SJCRH30 (cell line): ENCODE measurements around the gene PEX11G. TPM values are rescaled to one million over a fixed set of nuclear protein-coding genes. Genes with fewer than 3 reads are reported as not detected.

Experiments used
- DNase-seq, 2 experiments: peaks; one replicate each; pipeline ENCODE4 v3.0.0-alpha.2; 2015 to 2020
- H3K27ac ChIP-seq: fragments of 250-450 bp; sonication (Bioruptor Pico); 2 replicates; pipeline ENCODE4 v1.5.1; 2020; ENCODE audit warnings: mild to moderate bottlenecking, moderate library complexity
- H3K27me3 ChIP-seq: fragments of 250-450 bp; sonication (Bioruptor Pico); 2 replicates; pipeline ENCODE4 v1.5.1; 2020; ENCODE audit warnings: mild to moderate bottlenecking, moderate library complexity
- H3K36me3 ChIP-seq: fragments of 250-450 bp; sonication (Bioruptor Pico); 2 replicates; pipeline ENCODE4 v1.5.1; 2020; ENCODE audit warnings: mild to moderate bottlenecking, moderate library complexity
- H3K4me1 ChIP-seq: fragments of 250-450 bp; sonication (Bioruptor Pico); 2 replicates; pipeline ENCODE4 v1.5.1; 2020; ENCODE audit warnings: mild to moderate bottlenecking, moderate library complexity
- H3K4me3 ChIP-seq: fragments of 250-450 bp; sonication (Bioruptor Pico); 2 replicates; pipeline ENCODE4 v1.5.1; 2020; ENCODE audit warnings: mild to moderate bottlenecking, moderate library complexity
- H3K9me3 ChIP-seq: fragments of 250-450 bp; sonication (Bioruptor Pico); replicated peaks from 2 replicates; pipeline ENCODE4 v1.5.1; 2020; ENCODE audit warnings: mild to moderate bottlenecking, moderate library complexity
- total RNA-seq: library from RNA; depleted of rRNA; stranded (reverse); fragments of >200 nt; shearing (Covaris generic); gene quantifications from 2 replicates; pipeline ENCODE4 v1.2.3, GENCODE V29; 2014

The PEX11G gene
- total RNA-seq, 1 experiment from 2014 or later = not detected

DNA sequence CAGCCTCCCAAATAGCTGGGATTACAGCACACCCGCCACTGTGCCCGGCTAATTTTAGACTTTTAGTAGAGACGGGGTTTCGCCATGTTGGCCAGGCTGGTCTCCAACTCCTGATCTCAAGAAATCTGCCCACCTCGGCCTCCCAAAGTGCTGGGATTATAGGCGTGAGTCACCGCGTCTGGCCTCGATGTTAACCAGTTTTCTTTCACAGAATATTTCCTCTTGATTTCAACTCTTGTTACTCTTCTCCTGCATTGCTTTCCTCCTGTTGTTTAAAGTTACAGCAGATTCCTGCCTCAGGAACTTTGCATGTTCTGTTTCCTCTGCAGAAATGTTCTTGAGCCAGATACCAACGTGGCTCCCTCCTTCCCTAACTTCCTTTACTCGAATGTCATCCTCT is 3.7 kb upstream of the PEX11G start:
- Histone ChIP-seq H3K27me3 (no peaks in the 10 kb centered on the region), H3K36me3 (no peaks in the 10 kb centered on the region), H3K9me3 (no peaks in the 10 kb centered on the region), H3K27ac (no peak overlapping the region), H3K4me1 (no peaks in the 10 kb centered on the region), H3K4me3 (no peak overlapping the region)
- DNase-seq = no peak

DNA sequence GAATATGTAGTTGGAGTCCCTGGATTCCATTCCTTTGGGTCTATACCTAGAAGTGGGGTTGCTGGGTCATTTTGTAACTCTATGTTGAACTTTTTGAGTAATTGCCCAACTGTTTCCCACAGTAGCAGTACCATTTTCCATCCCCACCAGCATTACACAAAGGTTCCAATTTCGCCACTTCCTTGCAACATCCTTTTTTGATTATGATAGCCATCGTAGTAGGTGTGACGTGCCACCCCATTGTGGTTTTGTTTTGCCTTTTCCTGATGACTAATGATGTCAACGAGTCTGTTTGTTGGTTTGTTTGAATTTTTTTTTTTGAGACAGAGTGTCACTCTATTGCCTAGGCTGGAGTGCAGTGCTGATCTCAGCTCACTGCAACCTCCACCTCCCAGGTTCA is 3.3 kb upstream of the PEX11G start:
- H3K4me1 ChIP-seq = no peaks in the 10 kb centered on the region
- no peaks in the 10 kb centered on the region for H3K36me3 ChIP-seq
- no peaks in the 10 kb centered on the region for H3K27me3 ChIP-seq
- no peak overlapping the region for H3K4me3 ChIP-seq
- H3K27ac ChIP-seq = no peak overlapping the region
- DNase-seq = no peak
- H3K9me3 ChIP-seq = no peaks in the 10 kb centered on the region

DNA sequence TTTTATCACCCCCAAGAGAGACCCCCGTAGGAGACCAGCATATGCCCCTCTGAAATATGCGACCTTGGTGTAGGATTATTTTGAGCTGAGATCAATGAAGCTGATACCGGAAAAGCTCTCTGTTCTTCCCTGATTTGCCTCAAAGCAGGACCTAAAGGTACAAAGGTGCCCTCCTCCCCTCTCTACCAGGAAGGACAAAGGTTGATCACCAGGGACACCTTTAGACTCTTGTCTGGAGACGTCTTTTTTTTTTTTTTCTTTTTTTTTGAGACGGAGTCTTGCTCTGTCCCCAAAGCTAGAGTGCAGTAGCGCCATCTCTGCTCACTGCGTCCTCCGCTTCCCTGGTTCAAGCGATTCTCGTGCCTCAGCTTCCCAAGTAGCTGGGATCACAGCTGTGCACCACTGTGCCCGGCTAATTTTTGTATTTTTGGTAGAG is 792 bp upstream of the PEX11G start:
- Histone ChIP-seq H3K9me3 (no peaks in the 10 kb centered on the region), H3K27ac (no peak overlapping the region; the same call in 1 of the 2 replicates), H3K4me1 (no peaks in the 10 kb centered on the region), H3K4me3 (no peak overlapping the region), H3K36me3 (no peaks in the 10 kb centered on the region), H3K27me3 (no peaks in the 10 kb centered on the region)
- no peak for DNase-seq

DNA sequence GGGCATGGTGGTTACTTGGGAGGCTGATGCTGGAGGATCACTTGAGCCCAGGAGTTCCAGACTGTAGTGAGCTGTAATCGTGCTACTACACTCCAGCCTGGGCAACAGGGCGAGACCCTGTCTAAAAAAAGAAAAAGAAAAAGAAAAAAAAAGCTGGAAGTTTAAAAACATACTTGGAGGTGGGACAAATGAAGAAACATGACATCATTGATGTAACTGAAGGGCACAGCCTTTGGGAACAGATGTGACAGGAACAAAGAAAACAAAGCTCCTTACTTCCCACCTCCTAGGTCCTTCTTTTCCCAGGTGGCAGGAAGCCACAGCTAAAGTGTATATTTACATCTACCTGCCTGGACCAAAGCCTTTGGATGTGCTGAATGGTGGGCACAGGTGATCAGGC is 1.9 kb downstream of the PEX11G start:
- H3K4me3 ChIP-seq = no peak overlapping the region
- DNase-seq = no peak
- no peaks in the 10 kb centered on the region for H3K9me3 ChIP-seq
- no peaks in the 10 kb centered on the region for H3K27me3 ChIP-seq
- no peak overlapping the region for H3K27ac ChIP-seq
- H3K36me3 ChIP-seq = no peaks in the 10 kb centered on the region
- H3K4me1 ChIP-seq = no peaks in the 10 kb centered on the region

DNA sequence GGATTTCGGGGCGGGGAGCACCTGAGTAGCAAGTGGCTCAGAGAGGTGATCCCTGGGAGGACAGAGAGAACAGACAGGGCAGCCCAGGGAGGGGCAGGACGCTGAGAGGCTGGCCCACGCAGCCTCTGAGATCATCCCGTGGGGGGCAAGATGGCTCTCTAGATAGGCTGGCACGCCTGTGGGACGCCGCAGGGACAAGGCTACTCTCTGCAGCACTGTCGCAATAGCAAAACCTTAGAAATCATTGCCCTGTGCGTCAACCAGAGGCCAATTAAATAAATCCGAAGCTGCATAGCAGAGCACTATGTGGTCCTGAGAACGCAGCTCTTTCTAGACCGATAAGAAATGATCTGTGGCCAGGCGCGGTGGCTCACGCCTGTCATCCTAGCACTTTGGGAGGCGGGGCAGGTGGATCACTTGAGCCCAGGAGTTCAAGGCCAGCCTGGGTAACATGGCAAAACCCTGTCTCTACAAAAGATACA is 5.1 kb downstream of the PEX11G start:
- Histone ChIP-seq H3K27ac (no peak overlapping the region), H3K9me3 (no peaks in the 10 kb centered on the region), H3K4me1 (peaks cover 12% of the 10 kb centered on the region), H3K4me3 (no peak overlapping the region), H3K27me3 (no peaks in the 10 kb centered on the region), H3K36me3 (no peaks in the 10 kb centered on the region)
- DNase-seq = no peak

DNA sequence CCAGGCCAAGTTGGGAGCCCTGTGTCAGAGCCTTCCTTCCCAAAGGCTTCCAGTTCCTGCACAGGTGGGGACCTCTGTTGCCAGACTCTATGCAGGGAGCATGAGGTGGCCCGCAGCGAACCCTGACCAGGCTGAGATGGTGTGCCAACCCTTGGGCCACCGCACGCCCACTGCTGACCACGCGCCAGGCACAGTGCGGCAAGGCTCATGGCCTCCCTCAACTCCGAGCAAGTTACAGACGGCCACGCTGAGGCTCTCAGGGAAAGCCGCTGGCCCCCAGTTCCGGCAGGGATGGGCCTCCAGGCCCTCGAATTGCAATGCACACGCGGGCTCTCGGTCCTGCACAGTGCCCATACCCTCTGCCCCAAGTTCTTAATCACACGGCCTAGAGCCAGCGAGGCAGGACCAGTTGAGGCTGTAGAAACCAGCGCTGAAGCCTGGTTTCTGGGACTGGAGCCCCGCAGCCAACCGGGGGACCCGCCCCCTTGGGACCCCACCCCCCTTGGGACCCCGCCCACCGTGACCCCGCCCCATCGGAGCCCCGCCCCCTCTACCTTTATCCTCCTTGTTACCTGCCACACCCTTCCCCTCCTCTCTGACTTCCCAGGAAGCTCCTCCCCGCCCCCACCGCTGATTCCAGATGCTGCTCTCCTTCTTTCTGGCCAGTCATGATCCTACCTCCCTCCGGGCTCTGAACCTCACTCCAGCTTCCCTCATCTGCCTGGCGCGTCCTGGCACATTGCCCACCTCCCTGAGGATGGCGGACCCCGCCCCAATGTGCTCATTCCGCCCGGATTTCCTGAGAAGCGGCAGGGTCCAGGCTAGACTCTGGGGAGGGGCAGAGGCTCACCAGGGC is 6.0 kb downstream of the PEX11G start:
- Histone ChIP-seq H3K4me1 (peaks cover 12% of the 10 kb centered on the region), H3K36me3 (no peaks in the 10 kb centered on the region), H3K27ac (no peak overlapping the region), H3K27me3 (no peaks in the 10 kb centered on the region), H3K4me3 (no peak overlapping the region), H3K9me3 (no peaks in the 10 kb centered on the region)
- DNase-seq = peak in 1 of 2 experiments; percentile 32

DNA sequence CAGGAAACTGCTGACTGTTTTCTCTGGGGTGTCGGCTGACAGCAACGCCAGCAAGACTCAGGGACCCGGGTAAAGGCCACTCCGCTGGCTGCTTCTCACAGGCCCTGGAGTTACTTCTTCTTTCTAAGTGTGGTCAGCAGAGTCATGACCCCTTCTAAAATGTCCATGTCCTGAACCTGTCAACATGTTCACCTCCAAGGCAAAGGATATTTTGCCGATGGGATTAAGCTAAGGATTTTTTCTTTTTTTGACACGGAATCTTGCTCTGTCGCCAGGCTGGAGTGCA is 7.9 kb downstream of the PEX11G start:
- H3K27me3 ChIP-seq = no peaks in the 10 kb centered on the region
- H3K36me3 ChIP-seq = no peaks in the 10 kb centered on the region
- peaks cover 12% of the 10 kb centered on the region for H3K4me1 ChIP-seq
- no peak overlapping the region for H3K4me3 ChIP-seq
- no peaks in the 10 kb centered on the region for H3K9me3 ChIP-seq
- H3K27ac ChIP-seq = peak overlapping the region; percentile 30; the same call in 1 of the 2 replicates
- no peak for DNase-seq

DNA sequence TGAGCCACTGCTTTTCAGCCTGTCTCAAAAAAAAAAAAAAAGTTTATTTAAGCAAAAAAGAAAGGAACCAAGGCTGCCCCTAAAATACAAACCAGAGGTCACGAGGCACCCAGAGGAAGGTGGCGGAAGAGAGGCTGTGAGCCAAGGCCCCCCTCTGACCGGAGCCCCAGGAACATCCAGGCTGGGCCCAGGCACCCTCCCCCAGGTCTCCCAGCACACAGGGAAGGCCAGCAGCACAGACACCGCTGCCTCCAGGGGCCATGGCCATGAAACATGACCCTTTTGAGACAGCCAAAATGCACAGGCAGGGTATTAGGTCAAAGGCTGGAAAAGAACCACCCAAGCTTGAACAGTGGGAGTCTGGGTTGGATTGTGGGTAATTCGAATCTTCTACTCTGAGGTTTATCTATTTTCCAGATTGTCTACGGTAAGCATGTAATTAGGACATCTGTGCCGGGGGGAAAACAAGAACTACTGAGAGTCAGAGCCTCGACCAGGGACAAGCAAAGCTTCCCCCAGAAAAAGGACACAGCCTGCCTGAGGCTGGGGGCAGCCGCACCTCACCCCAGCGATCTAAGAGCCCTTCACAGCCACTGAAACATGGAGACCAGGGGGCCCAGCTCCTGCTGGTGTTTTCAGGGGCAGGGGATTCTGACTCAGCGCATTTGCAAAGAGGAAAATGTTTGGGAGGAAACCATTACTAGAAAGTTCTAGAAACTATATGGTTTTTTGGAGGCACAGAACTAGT is 8.4 kb downstream of the PEX11G start:
- peak; percentile 33 to 63 for DNase-seq
- Histone ChIP-seq H3K27ac (peak overlapping the region; percentile 30), H3K4me1 (peaks cover 12% of the 10 kb centered on the region), H3K9me3 (no peaks in the 10 kb centered on the region), H3K27me3 (no peaks in the 10 kb centered on the region), H3K36me3 (no peaks in the 10 kb centered on the region), H3K4me3 (no peak overlapping the region)

DNA sequence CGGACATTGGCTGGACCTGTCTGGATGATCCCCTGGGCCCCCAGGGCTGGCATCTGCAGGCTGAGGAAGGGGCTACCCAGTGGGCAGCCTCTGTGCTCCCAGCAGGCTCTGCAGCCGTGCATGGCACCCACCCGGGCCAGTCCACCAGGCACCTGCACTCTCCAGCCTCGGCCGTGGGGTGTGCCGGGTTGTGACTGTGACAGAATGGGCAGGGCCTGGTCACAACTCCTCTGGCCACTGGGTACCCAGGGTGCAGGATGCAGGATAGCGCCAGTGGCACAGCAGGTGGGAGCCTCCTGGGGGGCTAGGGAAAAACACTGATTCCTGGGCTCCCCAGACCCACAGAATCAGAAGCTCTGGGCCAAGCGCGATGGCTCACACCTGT is 10.0 kb downstream of the PEX11G start:
- Histone ChIP-seq H3K27me3 (no peaks in the 10 kb centered on the region), H3K4me1 (peaks cover 12% of the 10 kb centered on the region), H3K9me3 (no peaks in the 10 kb centered on the region)

DNA sequence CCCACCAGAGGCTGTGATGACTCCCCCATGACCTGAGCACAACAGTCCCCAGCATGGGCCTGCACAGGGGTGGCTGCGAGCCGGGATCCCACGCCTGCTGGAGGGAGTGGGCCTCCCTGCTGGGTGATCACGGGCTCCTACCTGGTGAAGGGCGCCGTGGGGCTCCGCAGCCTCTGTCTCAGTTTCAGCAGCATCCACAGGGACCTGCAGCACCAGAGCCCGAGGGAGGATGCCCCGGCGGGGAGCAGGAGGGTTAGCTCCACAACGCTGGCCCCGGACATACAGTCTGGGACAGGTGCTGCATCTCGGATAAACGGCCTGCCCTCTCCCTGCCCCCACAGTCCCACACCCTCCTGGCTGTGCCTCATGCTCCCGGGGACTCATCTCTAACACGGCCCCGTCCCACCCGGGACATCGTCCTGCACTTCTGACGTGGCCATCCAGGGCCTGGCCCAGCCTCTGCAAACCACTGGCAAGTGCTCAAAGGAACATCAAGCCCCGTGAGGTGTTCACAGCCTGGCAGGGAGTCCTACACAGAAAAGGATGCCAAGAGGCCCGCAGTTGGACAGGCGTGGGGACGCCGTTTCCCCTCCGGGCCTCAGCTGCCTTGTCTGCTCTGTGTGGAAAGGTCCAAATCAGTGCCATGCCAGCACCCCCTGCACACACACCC is 10.5 kb downstream of the PEX11G start:
- Histone ChIP-seq H3K9me3 (no peaks in the 10 kb centered on the region), H3K27me3 (no peaks in the 10 kb centered on the region), H3K4me1 (peaks cover 12% of the 10 kb centered on the region), H3K27ac (no peak overlapping the region), H3K36me3 (no peaks in the 10 kb centered on the region), H3K4me3 (no peak overlapping the region)
- no peak for DNase-seq

More for the DNA sequence above, 10.0 kb downstream of the PEX11G start:
- DNase-seq = no peak
- Histone ChIP-seq H3K36me3 (no peaks in the 10 kb centered on the region), H3K4me3 (no peak overlapping the region), H3K27ac (no peak overlapping the region)

DNA sequence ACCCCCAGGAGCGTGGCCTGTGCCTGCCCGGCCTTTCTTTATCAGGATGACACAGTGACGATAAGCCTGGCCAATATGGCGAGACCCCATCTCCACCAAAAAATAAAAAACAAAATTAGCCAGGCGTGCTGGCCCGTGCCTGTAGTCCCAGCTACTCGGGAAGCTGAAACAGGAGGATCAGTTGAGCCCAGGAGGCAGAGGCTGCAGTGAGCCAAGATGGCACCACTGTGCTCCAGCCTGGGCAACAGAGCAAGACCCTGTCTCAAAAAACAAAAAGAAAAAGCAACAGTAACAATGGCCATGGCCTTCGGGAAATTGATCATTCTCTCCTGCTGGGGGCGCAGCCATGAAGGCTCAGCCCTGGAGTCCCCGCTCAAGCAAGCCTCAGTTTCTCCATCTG is 11.1 kb downstream of the PEX11G start:
- DNase-seq = no peak
- peaks cover 12% of the 10 kb centered on the region for H3K4me1 ChIP-seq
- no peak overlapping the region for H3K4me3 ChIP-seq
- no peaks in the 10 kb centered on the region for H3K36me3 ChIP-seq
- no peaks in the 10 kb centered on the region for H3K27me3 ChIP-seq
- no peaks in the 10 kb centered on the region for H3K9me3 ChIP-seq
- no peak overlapping the region for H3K27ac ChIP-seq

DNA sequence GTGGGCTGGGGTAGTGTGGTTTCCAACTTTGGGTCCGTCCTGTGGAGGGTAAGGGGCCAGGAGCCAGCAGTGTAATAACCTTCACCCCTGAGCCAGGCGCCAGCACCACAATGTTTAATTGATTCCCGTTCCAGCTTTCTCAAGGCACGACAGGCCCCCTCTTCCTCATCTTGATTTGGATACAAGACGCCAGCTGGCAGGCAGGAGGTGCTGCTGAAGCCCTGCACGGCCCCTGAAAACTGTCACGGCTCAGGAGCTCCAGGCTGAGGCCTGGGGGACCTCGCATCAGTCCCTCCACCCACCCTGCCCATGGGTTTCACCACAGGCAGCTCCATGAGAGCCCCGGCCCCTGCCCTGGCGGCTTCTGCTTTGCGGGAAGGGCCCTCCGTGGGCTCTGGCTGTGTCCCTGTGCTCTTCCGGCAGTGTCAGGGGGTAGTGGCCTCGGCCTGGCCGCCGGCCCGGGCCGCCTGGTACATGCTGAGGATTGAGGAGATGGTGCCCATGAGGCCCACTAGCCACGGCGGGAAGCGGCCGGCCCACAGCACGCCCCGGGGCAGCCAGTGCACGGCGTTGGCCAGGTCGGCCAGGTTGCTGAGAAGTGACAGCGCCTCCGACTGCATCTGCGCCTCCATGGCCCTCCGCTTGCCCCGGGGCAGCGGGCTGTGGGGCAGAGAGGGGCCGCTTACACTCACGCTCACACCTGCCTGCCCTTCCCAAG is 11.9 kb downstream of the PEX11G start:
- no peaks in the 10 kb centered on the region for H3K27me3 ChIP-seq
- peaks cover 12% of the 10 kb centered on the region for H3K4me1 ChIP-seq
- H3K27ac ChIP-seq = no peak overlapping the region
- H3K9me3 ChIP-seq = no peaks in the 10 kb centered on the region
- H3K4me3 ChIP-seq = no peak overlapping the region
- H3K36me3 ChIP-seq = no peaks in the 10 kb centered on the region
- no peak for DNase-seq

DNA sequence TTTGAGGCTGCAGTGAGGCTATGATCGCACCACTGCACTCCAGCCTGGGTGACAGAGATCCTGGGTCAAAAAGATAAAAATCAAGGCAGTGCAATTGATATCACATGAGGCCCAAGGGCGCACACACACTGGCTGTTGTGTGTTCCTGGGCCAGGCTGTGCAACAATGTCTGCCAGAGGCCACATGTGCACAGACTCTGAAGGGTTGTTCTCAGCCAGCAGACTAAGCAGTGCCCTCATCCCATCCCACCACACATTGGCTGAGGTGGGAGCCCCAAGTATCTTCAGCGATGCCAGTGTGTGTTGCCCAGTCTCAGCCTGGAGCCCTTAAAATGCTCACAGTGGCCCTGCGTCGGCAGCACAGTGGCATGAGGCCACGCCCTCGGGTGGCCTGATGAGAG is 12.6 kb downstream of the PEX11G start:
- DNase-seq = no peak
- Histone ChIP-seq H3K9me3 (no peaks in the 10 kb centered on the region), H3K27me3 (no peaks in the 10 kb centered on the region), H3K4me1 (peaks cover 12% of the 10 kb centered on the region), H3K27ac (no peak overlapping the region), H3K36me3 (no peaks in the 10 kb centered on the region), H3K4me3 (no peak overlapping the region)

DNA sequence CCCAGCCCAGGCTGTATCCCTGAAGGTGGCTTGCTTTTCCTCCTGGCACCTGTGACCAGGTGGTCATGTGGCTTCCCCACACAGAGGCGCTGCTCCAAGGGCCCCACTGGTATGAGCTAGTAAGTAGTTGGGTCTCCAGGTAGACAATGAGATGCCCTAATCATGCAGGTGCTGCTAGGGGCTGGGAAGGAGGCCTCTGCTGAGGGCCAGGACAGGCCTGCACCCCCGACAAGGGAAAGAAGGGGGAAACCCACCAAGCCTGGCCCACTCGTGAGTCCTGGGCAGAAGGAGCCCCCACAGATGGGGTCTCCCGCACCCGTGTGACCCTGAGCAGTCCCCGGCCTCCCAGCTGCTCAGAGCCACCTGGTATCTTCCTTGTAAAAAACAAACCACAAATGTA is 13.2 kb downstream of the PEX11G start:
- no peak for DNase-seq
- Histone ChIP-seq H3K27ac (no peak overlapping the region), H3K9me3 (no peaks in the 10 kb centered on the region), H3K4me1 (peaks cover 10% of the 10 kb centered on the region), H3K4me3 (no peak overlapping the region), H3K36me3 (no peaks in the 10 kb centered on the region), H3K27me3 (no peaks in the 10 kb centered on the region)
